ENCODE measurements around the gene GRXCR1.

- TF ChIP-seq, protein P1, sequence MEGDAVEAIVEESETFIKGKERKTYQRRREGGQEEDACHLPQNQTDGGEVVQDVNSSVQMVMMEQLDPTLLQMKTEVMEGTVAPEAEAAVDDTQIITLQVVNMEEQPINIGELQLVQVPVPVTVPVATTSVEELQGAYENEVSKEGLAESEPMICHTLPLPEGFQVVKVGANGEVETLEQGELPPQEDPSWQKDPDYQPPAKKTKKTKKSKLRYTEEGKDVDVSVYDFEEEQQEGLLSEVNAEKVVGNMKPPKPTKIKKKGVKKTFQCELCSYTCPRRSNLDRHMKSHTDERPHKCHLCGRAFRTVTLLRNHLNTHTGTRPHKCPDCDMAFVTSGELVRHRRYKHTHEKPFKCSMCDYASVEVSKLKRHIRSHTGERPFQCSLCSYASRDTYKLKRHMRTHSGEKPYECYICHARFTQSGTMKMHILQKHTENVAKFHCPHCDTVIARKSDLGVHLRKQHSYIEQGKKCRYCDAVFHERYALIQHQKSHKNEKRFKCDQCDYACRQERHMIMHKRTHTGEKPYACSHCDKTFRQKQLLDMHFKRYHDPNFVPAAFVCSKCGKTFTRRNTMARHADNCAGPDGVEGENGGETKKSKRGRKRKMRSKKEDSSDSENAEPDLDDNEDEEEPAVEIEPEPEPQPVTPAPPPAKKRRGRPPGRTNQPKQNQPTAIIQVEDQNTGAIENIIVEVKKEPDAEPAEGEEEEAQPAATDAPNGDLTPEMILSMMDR (IDR thresholded peaks at IDR 0.05): no peak
- TF ChIP-seq EP300 (IDR thresholded peaks at IDR 0.05) (no peak), POLR2A (IDR thresholded peaks at IDR 0.05; ENCODE audit: low read depth) (no peak), POLR2AphosphoS5 (IDR thresholded peaks at IDR 0.05) (no peak)
Measured at GRCh38 chr4:43014256-43014655, 121.7 kb downstream of the GRXCR1 start.
